Measurements from ENCODE around the gene TNFRSF1B. TPM values are rescaled to one million over a fixed set of nuclear protein-coding genes. Genes with fewer than 3 reads are reported as not detected.
A peak's percentile ranks its signal among the peaks of the same experiment; 100 is the strongest.

Gene TNFRSF1B
- total RNA-seq, 4 donors from 2014 or later, result 37.1 to 92.8 (median 64.0) TPM

GRCh38 chr1:12162459-12163137 is 4.2 kb upstream of the TNFRSF1B start:
- Histone ChIP-seq H3K4me3 (no peak overlapping the region), H3K9me3 (no peaks in the 10 kb centered on the region), H3K36me3 (no peaks in the 10 kb centered on the region), H3K4me1 (peaks cover 0 to 32% (median 21%) of the 10 kb centered on the region in 4 donors), H3K27me3 (no peaks in the 10 kb centered on the region), H3K27ac (peak overlapping the region; percentile 71 to 81 (median 75))
- no peak for DNase-seq
- no peak for TF ChIP-seq POLR2A (IDR thresholded peaks at IDR 0.05)

- H3K27ac ChIP-seq, result peak overlapping the region in 2 of 4 donors; percentile 76 to 81
Measured at GRCh38 chr1:12163210-12163609, 3.6 kb upstream of the TNFRSF1B start.

GRCh38 chr1:12164210-12164609 is 2.6 kb upstream of the TNFRSF1B start:
- Histone ChIP-seq H3K27ac (no peak overlapping the region), H3K9me3 (no peaks in the 10 kb centered on the region), H3K36me3 (no peaks in the 10 kb centered on the region), H3K4me3 (no peak overlapping the region), H3K4me1 (peaks cover 0 to 47% (median 22%) of the 10 kb centered on the region in 4 donors), H3K27me3 (no peaks in the 10 kb centered on the region)
- TF ChIP-seq CTCF (IDR thresholded peaks at IDR 0.05) (no peak), POLR2A (IDR thresholded peaks at IDR 0.05) (no peak)
- no peak for DNase-seq

More at GRCh38 chr1:12163210-12163609, 3.6 kb upstream of the TNFRSF1B start:
- DNase-seq, result no peak
- Histone ChIP-seq H3K9me3 (no peaks in the 10 kb centered on the region), H3K4me1 (peaks cover 0 to 37% (median 19%) of the 10 kb centered on the region in 4 donors), H3K27me3 (no peaks in the 10 kb centered on the region), H3K4me3 (no peak overlapping the region), H3K36me3 (no peaks in the 10 kb centered on the region)
- TF ChIP-seq CTCF (IDR thresholded peaks at IDR 0.05), result no peak
- TF ChIP-seq POLR2A (IDR thresholded peaks at IDR 0.05), result no peak

- no peak for TF ChIP-seq CTCF (IDR thresholded peaks at IDR 0.05)
- no peak for TF ChIP-seq POLR2A (IDR thresholded peaks at IDR 0.05)
- H3K4me3 ChIP-seq, result no peak overlapping the region
- DNase-seq, result no peak
- no peaks in the 10 kb centered on the region for H3K27me3 ChIP-seq
- H3K4me1 ChIP-seq, result peaks cover 0 to 57% (median 26%) of the 10 kb centered on the region in 4 donors
- H3K9me3 ChIP-seq, result no peaks in the 10 kb centered on the region
- H3K27ac ChIP-seq, result no peak overlapping the region
- no peaks in the 10 kb centered on the region for H3K36me3 ChIP-seq
Measured at GRCh38 chr1:12165342-12165741, 1.4 kb upstream of the TNFRSF1B start.

GRCh38 chr1:12167493-12168429 is 970 bp downstream of the TNFRSF1B start:
- TF ChIP-seq CTCF (IDR thresholded peaks at IDR 0.05) (no peak), POLR2A (IDR thresholded peaks at IDR 0.05) (no peak)
- peak in 2 of 3 donors; percentile 58 to 60 for DNase-seq
- H3K36me3 ChIP-seq, result no peaks in the 10 kb centered on the region
- H3K4me1 ChIP-seq, result peaks cover 0 to 42% (median 16%) of the 10 kb centered on the region in 4 donors
- no peaks in the 10 kb centered on the region for H3K27me3 ChIP-seq
- peak overlapping the region; percentile 88 to 99 (median 98) for H3K4me3 ChIP-seq
- H3K9me3 ChIP-seq, result no peaks in the 10 kb centered on the region
- H3K27ac ChIP-seq, result peak overlapping the region; percentile 92 to 99 (median 96)
